ENCODE results near the gene TNFSF13.

Gene TNFSF13, protein sequence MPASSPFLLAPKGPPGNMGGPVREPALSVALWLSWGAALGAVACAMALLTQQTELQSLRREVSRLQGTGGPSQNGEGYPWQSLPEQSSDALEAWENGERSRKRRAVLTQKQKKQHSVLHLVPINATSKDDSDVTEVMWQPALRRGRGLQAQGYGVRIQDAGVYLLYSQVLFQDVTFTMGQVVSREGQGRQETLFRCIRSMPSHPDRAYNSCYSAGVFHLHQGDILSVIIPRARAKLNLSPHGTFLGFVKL

DNA sequence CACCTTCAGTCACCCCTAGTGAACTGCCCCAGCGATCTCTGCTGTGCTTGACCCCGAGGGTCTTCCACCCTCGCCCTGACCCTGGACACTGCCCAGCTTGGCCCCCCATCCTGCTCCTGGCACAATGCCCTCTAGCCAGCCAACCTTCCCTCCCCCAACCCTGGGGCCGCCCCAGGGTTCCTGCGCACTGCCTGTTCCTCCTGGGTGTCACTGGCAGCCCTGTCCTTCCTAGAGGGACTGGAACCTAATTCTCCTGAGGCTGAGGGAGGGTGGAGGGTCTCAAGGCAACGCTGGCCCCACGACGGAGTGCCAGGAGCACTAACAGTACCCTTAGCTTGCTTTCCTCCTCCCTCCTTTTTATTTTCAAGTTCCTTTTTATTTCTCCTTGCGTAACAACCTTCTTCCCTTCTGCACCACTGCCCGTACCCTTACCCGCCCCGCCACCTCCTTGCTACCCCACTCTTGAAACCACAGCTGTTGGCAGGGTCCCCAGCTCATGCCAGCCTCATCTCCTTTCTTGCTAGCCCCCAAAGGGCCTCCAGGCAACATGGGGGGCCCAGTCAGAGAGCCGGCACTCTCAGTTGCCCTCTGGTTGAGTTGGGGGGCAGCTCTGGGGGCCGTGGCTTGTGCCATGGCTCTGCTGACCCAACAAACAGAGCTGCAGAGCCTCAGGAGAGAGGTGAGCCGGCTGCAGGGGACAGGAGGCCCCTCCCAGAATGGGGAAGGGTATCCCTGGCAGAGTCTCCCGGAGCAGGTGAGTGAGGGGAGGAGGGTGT, at the start of gene TNFSF13:
Gene TNFSF13 (plus strand): TSS at position 207 of the 776 bp plus-strand sequence. CDS start 290 bp downstream, at position 497.
- no peak for DNase-seq

DNA sequence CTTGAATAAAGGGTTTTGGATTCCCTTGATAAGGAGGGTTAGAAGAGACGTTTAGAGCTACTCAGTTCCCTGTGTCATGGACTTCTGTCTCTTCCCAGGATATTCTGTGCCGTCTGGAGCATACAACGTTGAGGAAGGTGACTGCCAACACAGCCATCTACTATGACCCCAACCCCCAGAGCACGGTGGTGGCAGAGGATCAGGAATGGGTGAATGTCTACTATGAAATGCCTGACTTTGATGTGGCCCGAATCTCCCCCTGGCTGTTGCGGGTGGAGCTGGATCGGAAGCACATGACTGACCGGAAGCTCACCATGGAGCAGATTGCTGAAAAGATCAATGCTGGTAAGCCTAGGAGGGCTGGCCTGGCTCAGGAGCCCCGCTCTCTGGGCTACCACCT, 49.7 kb upstream of the TNFSF13 start:
- DNase-seq, result no peak

DNA sequence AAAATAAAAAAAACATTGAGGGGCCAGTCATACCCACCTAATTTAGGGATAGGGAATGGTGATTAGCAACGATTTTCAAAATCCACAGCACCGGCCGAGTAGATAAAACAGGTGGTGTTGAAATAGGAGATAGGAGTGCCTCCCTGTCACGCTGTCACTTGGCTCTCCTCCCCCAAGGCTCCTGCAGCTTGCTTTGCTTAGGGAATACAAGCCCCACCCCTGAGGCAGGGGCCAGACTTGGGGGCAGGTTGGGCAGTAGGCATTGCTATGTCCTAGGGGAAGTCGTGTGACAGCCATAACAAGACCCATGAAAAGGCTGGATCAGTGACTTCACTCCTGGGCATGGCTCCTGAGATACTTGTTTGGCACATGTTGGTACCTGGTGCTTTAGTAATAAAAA, 48.6 kb upstream of the TNFSF13 start:
- DNase-seq, result no peak

DNA sequence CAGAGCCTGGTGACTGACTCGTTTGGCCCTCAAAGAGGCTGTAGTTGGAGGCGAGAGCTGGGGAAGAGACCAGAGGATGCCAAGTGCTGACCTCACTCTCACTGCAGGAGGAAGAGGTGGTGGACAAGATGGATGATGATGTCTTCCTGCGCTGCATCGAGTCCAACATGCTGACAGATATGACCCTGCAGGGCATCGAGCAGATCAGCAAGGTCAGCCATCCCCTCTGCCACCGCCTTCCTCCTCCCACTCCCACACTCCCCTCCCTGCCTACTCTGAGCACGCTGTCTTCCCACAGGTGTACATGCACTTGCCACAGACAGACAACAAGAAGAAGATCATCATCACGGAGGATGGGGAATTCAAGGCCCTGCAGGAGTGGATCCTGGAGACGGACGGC, 47.4 kb upstream of the TNFSF13 start:
- no peak for DNase-seq

DNA sequence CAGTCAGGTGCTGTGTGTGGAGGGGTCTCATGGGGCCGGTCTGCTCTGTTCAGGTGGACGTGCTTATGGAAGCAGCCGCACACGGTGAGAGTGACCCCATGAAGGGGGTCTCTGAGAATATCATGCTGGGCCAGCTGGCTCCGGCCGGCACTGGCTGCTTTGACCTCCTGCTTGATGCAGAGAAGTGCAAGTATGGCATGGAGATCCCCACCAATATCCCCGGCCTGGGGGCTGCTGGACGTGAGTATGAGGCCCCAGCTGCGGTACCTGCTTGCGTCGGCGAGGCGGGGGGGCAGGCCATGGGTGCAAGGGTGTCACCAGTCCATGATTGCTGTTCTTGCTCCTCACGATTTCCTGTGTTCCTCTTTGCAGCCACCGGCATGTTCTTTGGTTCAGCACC, 46.4 kb upstream of the TNFSF13 start:
- no peak for DNase-seq

DNA sequence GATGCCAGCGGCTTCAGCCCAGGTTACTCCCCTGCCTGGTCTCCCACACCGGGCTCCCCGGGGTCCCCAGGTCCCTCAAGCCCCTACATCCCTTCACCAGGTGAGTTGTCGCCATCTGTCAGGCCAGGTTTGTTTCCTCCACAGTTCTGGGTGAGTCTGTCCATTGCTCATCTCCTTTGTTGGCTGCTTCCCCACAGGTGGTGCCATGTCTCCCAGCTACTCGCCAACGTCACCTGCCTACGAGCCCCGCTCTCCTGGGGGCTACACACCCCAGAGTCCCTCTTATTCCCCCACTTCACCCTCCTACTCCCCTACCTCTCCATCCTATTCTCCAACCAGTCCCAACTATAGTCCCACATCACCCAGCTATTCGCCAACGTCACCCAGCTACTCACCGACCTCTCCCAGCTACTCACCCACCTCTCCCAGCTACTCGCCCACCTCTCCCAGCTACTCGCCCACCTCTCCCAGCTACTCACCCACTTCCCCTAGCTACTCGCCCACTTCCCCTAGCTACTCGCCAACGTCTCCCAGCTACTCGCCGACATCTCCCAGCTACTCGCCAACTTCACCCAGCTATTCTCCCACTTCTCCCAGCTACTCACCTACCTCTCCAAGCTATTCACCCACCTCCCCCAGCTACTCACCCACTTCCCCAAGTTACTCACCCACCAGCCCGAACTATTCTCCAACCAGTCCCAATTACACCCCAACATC, 45.6 kb upstream of the TNFSF13 start:
- DNase-seq, result no peak

DNA sequence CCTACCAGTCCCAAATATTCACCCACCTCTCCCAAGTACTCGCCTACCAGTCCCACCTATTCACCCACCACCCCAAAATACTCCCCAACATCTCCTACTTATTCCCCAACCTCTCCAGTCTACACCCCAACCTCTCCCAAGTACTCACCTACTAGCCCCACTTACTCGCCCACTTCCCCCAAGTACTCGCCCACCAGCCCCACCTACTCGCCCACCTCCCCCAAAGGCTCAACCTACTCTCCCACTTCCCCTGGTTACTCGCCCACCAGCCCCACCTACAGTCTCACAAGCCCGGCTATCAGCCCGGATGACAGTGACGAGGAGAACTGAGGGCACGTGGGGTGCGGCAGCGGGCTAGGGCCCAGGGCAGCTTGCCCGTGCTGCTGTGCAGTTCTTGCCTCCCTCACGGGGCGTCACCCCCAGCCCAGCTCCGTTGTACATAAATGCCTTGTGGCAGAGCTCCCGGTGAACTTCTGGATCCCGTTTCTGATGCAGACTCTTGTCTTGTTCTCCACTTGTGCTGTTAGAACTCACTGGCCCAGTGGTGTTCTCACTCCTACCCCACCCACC, 44.6 kb upstream of the TNFSF13 start:
- no peak for DNase-seq

DNA sequence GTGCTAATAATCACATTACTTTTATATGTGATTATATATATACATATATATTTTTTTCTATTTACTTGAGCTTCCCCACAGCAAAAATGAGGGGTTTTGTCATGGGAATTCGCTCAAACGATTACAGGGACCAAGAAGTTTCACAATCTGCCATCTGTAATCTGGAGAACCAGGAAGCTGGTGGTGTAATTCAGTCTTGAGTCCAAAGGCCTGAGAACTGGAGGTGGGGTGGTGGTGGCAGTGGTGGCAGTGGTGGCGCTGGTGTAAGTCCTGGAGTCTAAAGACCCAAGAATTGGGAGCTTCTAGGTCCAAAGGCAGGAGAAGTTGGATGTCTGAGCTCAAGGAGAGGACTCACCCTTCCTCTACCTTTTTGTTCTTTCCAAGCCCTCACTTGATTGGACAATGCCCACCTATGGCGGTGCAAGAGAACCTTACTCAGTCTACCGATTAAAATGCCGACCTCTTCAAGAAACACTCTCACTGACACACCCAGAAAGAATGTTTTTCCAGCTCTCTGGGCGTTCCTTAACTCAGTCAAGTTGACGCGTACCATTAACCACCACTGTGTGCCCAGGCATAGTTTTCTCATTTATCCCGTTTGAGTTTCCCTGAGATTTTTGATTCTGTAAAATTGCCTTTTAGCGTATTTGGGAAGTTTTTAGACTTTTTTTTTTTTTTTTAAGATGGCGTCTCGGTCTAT, 42.5 kb upstream of the TNFSF13 start:
- no peak for DNase-seq

DNA sequence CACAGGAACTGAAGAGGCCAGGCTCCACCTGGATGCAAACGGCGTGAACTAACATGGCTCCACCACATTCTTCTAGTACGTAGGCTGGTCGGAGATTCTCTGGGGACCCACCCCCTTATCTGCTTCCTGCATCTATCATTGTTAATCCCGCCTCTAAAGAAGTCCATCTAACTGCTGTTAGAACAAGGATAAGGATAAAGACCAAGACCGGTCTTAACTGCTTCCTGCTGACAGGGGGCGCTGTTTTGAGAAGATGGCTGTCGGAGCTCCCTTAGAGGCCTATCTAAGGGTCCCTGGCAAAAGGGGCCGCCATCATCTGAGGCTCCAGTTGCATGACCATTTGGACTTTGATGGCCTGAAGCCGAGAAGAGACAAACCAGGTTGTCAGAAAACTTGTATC, 35.5 kb upstream of the TNFSF13 start:
- no peak for DNase-seq

DNA sequence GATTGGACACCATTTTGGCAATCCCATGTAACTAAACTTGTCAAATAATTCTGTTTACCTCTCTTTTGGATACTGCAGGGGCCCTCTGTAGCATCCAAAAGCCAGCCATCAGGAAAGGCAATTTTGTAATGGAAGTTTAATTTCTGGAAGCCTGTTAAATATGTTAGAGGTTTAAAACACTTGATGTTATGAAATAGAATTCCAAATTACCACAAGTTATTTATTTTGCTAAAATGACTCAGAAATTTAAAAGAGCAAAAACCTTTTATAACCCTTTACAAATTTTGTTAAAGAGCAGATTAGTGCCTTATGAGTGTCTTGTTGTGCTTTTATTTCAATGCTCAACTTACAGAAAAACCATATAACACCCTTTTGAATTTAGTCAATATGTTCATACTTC, 29.7 kb upstream of the TNFSF13 start:
- no peak for DNase-seq

DNA sequence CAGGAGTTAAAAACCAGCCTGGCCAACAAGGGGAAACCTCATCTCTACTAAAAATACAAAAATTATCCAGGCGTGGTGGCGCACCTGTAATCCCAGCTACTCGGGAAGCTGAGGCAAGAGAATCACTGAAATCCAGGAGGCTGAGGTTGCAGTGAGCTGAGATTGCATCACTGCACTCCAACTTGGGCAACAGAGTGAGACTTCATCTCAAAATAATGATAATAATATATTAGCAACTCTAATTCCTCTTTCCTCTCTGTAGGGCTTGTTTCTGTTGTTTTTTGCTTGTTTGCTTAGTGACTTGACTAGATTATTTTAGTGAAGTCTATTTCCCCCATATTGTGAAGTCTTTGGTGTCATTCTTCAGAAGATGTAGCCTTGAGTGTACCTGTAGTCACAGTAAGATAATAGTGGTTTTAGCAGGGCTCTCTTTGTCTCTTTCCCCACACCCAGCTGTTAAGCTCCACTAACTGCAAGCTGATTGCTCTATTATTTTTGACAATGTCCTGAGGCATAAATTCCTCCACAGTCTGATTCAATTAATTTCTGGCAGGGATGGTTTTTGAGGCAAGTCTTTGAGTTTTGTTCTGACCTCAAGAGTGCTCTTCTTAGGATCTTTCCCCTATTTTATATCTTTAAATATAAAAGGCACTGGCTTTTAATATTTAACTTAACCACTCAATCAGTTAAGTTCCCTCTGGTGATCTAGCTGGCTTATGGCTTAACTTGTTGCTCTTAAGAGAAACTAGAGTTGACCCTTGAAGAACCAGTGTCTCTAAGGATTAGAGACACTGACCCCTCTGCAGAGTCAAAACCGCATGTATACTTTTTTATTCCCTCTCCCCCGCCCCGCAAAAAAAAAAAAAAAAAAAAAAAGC, 28.3 kb upstream of the TNFSF13 start:
- DNase-seq, result no peak

DNA sequence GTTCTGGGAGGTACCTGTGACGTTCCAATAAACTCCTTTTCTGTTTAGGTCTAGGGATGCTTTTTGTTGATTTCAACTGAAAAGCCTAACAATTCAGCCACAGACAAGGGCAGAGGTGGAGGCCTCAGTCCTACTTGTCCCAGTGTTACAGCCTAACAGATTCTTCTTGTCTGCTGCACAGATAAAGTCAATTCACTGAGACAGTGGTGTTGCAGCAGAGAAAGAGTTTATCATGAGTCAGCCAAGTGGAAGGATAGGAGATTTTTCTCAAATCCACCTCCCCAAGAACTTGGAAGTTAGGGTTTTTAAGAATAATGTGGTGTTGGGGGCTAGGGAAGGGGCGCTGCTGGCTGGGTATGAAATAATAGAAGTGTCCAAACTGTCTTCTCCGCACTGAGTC, 20.5 kb upstream of the TNFSF13 start:
- DNase-seq, result no peak

DNA sequence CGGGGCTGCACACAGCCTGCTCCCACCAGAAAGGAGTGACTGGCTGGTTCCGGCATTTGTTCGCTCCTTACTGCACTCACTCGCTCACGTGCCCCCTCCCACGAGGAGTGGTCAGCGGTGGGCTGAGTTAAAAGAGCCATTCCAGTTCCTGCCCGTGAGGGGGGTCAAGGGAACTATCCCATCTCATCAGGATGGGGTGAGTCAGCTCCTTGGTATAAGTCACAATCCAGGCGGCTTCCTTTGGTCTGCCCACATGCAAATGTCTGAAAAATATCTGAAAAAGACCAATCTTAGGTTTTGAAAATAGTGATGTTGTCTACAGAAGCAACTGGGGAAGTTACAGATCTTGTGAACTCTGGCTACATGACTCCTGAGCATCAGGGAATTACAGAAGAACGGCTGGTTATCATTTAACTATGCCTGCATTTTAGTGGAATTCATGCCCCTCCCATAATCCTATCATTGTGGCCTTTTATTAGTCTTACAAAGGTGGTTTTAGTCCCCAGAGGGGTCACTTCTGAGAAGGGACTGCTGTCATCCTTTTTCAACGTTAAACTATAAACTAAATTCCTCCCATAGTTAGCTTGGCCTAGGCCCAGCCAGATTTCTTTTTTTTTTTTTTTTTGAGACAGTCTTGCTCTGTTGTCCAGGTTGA, 19.5 kb upstream of the TNFSF13 start:
- DNase-seq, result no peak

DNA sequence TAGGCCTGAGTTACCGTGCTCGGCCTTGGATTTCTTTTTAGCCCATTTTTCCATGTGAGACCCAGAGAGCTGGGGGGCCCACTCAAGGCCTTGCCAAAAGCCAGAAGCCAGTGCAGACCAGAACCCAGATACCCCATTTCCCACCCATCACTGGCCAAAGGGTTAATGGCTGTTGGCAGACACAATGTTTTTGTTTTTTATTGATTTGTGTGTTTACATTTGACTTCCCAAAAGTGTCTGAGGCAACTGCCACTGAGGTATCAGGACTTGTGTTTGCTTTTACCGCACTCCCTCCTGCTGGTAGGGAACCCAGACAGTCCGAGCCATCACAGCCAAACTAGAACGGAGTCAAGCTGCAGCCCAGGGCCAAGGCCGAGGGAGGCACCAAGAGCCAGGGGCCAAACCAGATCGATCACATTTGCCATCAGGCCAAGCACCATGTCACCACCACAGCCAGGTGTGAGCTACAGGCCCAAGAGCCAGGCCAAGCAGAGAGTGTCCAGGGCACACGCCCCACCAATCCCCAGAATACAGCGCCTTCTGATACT, 17.4 kb upstream of the TNFSF13 start:
- no peak for DNase-seq

DNA sequence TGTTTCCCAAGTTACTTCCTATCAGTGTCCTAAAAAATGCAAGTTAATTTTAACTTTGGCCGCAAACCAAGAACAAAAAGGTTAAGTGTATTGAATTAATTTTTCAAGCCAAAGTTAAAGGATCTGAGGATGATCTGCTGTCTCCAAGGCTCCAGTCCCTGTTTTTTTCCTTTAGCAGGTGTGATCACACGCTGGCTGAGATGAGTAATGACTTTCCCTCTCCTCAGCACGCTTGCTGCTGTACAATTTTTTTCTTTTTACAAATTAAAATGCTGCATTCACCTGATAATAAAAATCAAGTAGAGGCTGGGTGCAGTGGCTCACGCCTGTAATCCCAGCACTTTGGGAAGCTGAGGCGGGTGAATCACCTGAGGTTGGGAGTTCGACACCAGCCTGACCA, 13.6 kb upstream of the TNFSF13 start:
- no peak for DNase-seq

DNA sequence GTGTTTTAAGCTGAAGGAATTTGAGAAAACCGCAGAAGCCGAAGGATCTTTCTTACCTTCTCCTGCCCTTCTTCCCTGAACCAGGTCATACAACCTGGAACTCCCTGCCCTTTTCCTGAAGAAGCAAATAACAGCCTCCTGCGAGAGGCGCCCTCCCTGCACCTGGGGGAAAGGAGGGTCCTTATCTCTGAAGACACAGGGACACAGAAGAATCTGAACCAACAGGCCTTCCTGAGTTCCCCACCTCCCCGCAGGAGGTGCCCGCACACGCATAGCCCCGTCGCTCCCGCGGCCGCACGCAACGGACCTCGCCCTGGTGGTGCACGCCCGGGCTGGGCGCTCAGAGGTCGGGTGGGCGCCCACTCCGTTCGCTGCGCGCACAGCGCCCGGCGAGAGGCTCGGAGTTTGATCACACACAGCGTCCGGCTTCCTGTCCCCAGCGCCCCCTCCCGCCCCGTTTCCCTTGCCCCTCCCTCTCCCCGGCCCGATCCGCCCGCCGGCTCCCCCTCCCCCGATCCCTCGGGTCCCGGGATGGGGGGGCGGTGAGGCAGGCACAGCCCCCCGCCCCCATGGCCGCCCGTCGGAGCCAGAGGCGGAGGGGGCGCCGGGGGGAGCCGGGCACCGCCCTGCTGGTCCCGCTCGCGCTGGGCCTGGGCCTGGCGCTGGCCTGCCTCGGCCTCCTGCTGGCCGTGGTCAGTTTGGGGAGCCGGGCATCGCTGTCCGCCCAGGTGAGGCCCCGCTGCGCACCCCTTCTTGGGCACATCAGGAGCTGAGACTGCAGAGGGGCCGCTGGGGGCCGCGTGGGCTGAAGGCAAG, 9.8 kb upstream of the TNFSF13 start, which contains the start of gene TNFSF12:
Gene TNFSF12 (plus strand): TSS at position 474 of the 816 bp plus-strand sequence. CDS start 96 bp downstream, at position 570.
- no peak for DNase-seq

DNA sequence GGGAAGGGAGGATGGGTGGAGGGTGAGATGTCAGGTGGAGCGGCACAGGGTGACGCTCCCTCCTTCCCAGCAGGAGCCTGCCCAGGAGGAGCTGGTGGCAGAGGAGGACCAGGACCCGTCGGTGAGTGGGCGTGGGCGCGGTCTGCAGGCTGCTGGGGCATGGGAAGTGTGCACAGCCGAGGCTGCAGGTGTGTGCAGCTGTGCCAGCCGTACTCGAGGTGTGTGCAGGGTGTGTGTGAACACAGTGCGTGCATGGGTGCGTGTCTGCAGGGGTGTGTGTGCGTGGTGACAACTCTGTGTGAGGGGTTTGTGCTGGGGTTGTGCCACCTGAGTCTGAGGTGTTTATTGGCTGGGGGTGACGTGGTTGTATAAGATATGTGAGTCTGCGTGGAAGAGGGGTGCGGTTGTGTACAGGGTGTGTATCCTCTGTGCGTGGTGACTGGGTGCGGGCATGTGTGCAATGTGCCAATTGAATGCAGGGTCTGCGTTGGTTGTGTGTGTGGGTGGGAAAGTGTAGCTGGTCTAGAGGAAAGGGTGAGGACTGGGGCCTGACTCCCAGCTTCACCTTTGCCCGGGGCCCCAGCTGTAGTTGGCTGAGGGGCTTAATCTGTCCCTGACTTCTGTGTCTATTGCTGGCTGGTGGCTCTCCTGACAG, 9.0 kb upstream of the TNFSF13 start:
- no peak for DNase-seq

DNA sequence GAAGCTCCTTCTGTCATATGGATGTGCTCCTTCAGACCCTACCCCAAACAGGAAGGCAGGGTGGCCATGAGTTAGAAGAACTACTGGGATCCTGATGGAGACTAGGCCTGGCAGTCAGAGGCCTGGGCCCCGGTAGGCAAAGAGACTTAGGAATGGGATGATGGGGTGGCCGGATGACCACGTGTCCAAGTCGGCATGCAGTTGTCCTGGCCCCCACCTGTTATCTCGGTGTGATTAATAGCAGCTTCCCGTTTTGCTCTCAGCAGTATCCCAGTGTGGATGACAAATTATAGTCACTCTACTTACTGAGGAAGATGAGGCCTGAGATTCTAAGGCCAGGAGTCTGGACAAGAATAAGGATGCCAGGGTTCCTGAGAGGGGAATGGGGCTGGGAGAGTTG, 8.2 kb upstream of the TNFSF13 start:
- no peak for DNase-seq

DNA sequence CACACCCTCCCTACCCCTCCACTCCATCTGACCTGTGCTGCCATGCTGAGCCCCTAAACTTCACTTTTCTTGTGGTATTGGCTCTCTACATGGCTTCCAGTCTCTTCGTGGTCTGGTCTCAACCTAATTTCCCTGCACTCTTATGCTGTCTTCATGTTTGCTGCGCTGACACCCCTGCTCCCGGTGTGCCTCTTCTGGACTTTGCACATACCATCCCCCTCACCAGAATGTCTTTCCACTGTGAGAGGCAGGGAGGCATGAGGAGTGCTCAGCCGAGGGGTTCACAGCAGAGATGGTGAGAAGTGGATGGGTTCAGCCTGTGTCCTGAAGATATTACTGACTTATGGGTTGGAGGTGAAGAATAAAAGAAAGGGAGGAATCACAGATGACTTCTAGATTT, 7.2 kb upstream of the TNFSF13 start:
- no peak for DNase-seq

Measured in SHP77 treated with DMSO at 0.1 percent for 48 hours (cell line).